Measurements from ENCODE around the gene ATP1B3. TPM values are rescaled to one million over a fixed set of nuclear protein-coding genes. Genes with fewer than 3 reads are reported as not detected.
"Not testable (repeated sequence)": the region's sequence is repeated elsewhere in the genome, so short reads cannot be mapped to it uniquely, and the experiment has no call there.

ATP1B3 gene
- total and polyA plus RNA-seq, 4 donors: 6.8 to 30.2 (median 11.3) TPM

- DNase-seq (ENCODE audit: low spot score): no peak
- Histone ChIP-seq H3K4me1 (ENCODE audit: control insufficient read depth in 4 of 4, insufficient read depth in 4 of 4, low read length in 3 of 4) (no peaks in the 10 kb centered on the region), H3K9me3 (ENCODE audit: control insufficient read depth in 4 of 4, low read length in 3 of 4) (no peaks in the 10 kb centered on the region), H3K27ac (ENCODE audit: low read depth in 1 of 2, low read length in 2 of 2) (no peak overlapping the region), H3K4me3 (ENCODE audit: low read depth in 1 of 3, low read length in 3 of 3) (no peak overlapping the region), H3K27me3 (ENCODE audit: control insufficient read depth in 4 of 4, insufficient read depth in 4 of 4, low read length in 3 of 4) (no peaks in the 10 kb centered on the region), H3K36me3 (ENCODE audit: control insufficient read depth in 4 of 4, insufficient read depth in 3 of 4, low read depth in 1 of 4, low read length in 3 of 4) (peaks cover 0 to 2% (median 0%) of the 10 kb centered on the region in 4 donors), H3K9ac (ENCODE audit: low read depth in 1 of 2, low read length in 2 of 2) (no peak overlapping the region)
- TF ChIP-seq RAD21 (IDR thresholded peaks at IDR 0.05): no peak
- no peak for TF ChIP-seq CTCF (IDR thresholded peaks at IDR 0.05; ENCODE audit: low read depth, low read length, missing input control)
- no peak for TF ChIP-seq REST (IDR thresholded peaks at IDR 0.05)
- no peak for TF ChIP-seq RXRA (IDR thresholded peaks at IDR 0.05)
- no peak for TF ChIP-seq JUND (IDR thresholded peaks at IDR 0.05)
- TF ChIP-seq FOXA1 (IDR thresholded peaks at IDR 0.05): no peak
- TF ChIP-seq HNF4G (IDR thresholded peaks at IDR 0.05): no peak
- TF ChIP-seq EGR1 (IDR thresholded peaks at IDR 0.05; ENCODE audit: low read depth in 2 of 2): no peak
- TF ChIP-seq ZBTB33 (IDR thresholded peaks at IDR 0.05): no peak
- TF ChIP-seq ATF3 (IDR thresholded peaks at IDR 0.05): no peak
- TF ChIP-seq HNF4A (conservative IDR thresholded peaks at IDR 0.05): no peak
- TF ChIP-seq TAF1 (conservative IDR thresholded peaks at IDR 0.05): no peak
- no peak for TF ChIP-seq NR2F2 (IDR thresholded peaks at IDR 0.05)
These were observed 33.0 kb downstream of the ATP1B3 start for GRCh38 chr3:141909408-141909807.

GRCh38 chr3:141909986-141910385 is 33.5 kb downstream of the ATP1B3 start:
- not testable (repeated sequence) for H3K9ac ChIP-seq (ENCODE audit: low read depth in 1 of 2, low read length in 2 of 2); H3K27ac ChIP-seq (ENCODE audit: low read depth in 1 of 2, low read length in 2 of 2); H3K27me3 ChIP-seq (ENCODE audit: control insufficient read depth in 4 of 4, insufficient read depth in 4 of 4, low read length in 3 of 4); H3K9me3 ChIP-seq (ENCODE audit: control insufficient read depth in 4 of 4, low read length in 3 of 4); DNase-seq (ENCODE audit: low spot score); H3K4me1 ChIP-seq (ENCODE audit: control insufficient read depth in 4 of 4, insufficient read depth in 4 of 4, low read length in 3 of 4); H3K4me3 ChIP-seq (ENCODE audit: low read depth in 1 of 3, low read length in 3 of 3); H3K36me3 ChIP-seq (ENCODE audit: control insufficient read depth in 4 of 4, insufficient read depth in 3 of 4, low read depth in 1 of 4, low read length in 3 of 4)
- WGBS: 96% methylated on average over 4 of the region's 4 CpGs

All from liver (tissue), 9 donors.